GM19463 (cell line): Measurements from ENCODE around the gene TBL1X.
"Not testable (repeated sequence)": the region's sequence is repeated elsewhere in the genome, so short reads cannot be mapped to it uniquely, and the experiment has no call there.

ENCODE experiments used
- ATAC-seq: cut with Tn5 transposase; IDR thresholded peaks from one replicate; pipeline ENCODE4 v1.9.1; 2021; ENCODE audit warnings: mild to moderate bottlenecking, moderate library complexity; ENCODE audit not compliant: unreplicated experiment

TBL1X gene

DNA sequence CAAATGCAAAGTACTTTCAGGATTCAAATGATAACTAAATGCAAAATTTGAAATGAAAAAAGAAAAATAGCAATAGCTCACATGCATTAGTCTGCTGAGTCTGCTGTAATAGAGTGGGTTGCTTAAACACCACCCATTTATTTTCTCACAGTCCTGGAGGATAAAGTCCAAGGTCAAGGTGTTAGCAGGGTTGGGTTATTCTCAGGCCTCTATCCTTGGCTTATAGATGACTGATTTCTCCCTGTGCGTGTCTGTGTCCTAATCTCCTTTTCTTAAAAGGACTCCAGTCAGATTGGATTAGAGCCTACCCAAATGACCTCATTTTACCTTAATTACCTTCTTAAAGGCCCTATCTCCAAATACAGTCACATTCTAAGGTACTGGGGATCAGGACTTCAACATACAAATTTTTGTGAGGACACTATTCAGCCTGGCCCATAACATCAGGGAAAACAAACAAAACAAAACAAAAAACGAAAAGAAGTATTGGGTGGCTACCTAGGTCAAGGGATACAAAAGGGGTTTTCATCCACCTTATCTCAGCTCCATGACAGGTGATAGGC lies 6.3 kb upstream of the TBL1X start:
- no peak for ATAC-seq

DNA sequence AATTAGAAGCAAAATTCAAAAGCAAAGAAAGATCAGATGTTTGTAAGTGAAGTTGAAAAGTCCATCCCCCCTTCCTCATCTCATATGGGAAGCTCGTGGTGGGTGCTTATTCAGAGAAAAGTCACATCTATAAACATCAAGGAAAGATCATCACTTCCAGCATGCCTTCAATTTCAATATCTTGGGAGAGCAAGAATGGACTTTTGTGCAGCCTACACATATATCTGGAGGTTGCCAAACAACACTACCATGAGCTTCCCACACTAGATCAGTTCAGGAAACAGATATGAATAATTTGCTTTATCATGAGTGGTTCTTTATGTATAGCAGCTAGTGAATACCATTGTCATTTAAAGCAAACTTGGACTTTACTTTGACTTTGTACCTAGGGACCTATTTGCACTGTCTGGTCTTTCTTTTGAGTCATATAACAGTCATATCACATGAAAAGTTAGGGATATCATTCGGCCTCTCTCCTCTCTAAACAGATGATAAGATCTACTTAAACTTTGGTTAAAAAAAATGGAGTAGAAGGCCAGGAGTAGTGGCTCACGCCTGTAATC lies 5.6 kb upstream of the TBL1X start:
- no peak for ATAC-seq

DNA sequence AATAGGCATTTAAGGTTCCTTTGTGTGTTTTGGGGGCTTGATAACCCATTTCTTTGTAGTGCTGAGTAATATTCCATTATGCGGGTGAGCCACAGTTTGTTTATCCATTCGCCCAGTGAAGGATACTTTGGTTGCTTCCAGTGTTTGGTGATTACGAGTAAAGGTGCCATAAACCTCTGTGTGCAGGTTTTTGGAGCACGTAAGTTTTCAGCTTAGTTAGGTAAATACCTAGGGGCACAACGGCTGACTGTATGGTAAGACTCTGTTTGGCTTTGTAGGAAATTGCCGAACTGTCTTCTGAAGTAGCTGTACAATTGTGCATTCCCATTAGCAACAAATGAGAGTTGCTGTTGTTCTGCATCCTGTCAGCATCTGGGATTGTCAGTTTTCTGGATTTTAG lies 3.8 kb upstream of the TBL1X start:
- ATAC-seq, result no peak

DNA sequence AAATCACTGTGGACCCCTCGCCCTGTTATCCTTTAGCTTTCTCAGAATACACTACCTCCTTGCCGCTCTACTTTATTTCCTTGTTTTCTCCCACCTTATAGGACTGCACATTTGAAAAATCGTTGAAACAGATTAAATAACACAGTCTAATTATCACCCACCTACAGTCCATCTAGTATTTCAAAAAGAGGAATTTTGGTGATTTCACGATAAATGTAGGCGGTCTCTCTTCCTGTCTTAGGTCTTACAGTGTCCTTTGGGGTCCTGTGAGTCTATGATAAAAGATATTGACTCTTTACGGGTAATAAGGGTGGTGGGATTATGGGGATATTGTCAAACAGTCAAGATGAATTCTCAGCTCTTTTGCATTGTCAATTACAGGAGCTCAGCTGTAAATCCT lies 2.4 kb upstream of the TBL1X start:
- ATAC-seq, result no peak

DNA sequence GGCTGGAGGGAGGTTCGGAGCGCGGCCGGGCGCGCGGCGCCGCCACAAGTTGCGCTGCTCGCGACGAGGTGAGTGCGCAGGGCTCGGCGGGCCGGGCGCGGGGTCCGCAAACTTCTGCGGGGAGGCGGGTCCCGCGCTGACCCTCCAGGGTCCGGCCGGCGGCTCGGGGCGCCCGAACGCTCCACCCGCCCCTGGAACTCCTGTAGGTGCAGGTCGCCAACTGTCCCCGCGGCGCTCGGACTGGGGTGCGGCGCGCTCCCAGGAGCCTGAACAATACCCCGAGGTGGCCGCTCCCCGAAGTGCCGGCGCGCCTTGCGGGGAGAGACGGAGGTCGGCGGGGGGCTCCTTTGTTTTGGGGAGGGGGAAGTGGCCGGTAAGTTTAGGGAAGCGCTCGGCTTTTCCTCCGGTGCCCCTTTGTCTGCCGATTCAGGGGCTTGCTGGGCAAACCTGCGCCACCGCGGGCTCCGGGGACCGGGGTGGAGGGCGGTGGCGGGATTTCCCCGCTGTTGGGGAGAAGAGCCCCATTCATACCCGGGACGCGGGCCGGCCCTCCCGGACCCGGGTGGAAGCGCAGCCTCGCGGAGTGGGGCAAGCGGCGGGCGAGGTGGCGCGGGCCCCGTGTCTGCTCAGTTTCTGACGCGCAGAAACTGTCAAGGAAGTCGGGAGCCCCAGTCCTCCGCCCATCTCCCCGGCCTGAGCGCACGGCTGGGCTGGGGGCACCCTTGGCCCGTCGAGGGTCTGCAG lies 694 bp downstream of the TBL1X start:
- peak; percentile 20 for ATAC-seq

DNA sequence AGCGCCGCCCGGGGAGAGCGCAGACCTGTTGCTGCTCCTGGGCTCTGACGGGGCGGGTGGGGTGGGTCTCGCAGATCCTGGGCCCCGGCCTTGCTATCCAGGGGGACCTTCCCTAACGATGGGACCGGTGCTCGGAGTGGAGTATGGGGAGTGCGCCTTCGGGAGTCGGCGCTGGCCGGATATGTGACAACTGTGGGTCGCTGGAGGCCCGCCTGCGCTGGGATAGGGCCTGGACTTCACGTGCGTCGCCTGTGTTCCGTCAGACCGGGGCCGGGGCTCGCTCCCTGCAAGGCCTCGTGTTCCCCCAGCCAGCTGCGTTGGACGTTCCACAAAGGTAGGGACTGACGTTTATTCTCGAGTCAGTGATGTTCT lies 1.3 kb downstream of the TBL1X start:
- no peak for ATAC-seq

DNA sequence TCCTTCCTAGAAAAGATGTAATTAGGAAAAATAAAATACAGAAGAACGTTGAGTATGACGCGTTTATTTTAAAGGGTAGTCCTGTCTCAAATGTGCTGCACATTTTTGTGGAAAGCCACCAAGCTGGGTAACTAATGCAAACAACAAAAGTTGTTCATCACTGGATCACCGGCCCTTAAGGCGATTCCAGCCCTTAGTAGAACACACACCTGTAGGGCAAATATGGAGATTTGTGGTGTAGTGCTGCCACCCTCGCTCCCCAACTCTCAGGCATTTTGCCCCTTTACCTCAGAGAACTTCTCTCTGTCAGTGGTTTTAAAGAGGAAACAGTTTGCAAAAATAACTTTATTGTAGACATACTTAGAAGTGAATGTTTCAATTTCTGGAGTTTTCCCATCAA lies 1.9 kb downstream of the TBL1X start:
- no peak for ATAC-seq

DNA sequence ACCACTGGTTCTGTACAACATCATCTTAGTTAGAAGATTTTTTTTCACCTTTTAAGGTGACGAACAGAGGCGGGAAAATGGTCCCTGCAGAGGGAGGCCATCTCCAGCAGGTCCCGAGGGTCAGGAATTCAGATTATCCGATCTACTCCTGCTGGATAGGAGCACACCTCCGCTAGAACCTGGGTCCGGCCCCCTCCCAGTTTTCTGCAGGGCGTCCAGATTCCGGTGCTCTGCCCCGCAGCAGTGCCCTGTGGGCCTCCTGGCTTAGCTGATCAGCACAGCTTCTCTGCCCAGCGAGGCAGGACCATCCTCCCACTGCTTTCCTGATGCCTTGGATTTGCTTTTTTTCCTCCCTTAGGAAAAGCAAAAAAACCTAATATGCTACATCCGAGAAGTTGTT lies 2.3 kb downstream of the TBL1X start:
- ATAC-seq, result no peak

DNA sequence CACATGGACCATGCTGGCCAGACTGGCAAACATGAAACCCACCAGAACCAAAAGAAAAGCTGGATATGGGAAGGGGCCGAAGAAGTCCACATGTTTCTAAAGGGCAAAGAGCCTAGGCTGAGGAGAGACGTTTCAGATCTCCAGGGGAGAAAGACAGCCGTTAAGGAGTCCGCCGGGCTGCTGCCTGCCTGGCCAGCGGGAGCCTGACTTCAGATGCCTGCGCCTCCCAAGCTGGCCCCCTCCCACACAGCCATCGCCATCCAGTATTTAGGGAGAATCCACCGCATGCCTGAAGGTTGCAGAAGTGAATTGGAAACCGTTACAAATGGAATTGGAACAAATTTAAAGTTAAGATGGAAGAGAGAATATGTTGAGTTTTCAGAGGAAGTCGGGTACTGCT lies 2.9 kb downstream of the TBL1X start:
- no peak for ATAC-seq

DNA sequence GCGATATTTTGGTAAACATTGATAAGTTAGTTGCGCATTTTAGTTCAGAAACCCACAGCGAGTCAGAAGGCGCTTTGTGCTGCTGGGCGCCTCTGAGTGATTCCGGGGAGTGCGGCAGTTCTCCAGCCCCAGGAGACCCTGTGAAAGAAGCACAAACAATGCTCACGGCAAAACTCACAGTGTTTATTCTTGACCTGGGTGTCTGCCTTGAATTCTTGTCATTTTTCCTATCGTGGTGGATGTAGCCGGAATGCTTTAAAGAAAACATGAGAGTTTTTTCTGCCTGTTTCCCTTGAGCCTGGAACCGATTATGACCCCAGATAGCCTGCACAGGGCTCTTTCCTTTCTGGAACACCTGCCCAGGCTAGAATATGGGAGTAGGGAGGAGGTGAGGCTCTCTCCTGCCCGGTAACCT lies 6.7 kb downstream of the TBL1X start:
- no peak for ATAC-seq

DNA sequence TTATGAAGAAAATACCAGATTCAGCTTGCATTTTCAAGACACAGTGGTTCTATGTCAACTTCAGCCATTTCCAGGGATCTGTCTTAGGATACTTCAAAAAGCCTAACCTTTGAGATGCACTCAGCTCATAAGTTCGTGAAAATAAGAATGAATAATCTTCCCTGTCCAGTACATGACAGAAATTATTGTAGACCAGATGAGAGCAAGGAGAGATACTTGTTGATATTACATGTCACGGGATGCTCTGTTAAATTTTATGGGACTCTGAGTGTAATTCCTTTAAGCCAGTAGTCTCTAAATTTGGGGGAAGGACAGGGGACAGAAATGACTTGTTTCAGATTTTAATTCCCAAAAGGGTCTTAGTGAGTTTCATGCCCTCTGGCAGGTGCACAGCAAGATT lies 8.8 kb downstream of the TBL1X start:
- ATAC-seq, result no peak

DNA sequence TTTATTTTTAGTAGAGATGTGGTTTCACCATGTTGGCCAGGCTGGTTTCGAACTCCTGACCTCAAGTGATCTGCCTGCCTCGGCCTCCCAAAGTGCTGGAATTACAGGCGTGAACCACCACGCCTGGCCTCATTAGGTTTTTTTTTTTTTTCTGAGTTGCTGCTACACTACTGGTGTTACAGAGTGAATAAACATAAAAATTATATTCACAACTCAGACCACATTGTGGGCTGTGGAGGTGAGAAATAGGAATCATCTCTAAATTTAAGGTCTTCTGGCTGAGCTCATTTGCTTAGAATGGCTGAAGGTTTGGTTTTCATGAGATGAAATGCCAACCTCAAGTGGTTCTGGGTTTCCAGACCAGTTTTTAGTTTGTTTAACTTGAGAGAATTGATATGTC lies 10.6 kb downstream of the TBL1X start:
- not testable (repeated sequence) for ATAC-seq

DNA sequence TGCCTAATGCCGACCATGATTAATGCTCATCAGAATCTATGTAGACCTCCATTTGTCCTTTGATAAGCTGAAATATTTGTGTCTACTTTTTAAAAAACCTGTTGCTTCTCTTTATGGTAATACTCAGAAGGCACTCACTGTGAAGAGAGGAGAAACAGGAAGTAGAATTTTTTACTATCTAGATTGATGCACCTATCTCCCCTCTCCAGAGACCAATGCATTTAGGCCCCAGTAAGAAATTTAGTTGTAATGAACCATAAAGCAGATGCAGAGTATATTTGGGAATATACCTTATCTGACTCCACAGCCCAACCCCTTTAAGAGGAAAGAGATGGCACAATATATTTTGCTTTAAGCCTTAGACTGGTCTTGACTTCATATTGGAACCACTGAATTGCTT lies 11.1 kb downstream of the TBL1X start:
- no peak for ATAC-seq

DNA sequence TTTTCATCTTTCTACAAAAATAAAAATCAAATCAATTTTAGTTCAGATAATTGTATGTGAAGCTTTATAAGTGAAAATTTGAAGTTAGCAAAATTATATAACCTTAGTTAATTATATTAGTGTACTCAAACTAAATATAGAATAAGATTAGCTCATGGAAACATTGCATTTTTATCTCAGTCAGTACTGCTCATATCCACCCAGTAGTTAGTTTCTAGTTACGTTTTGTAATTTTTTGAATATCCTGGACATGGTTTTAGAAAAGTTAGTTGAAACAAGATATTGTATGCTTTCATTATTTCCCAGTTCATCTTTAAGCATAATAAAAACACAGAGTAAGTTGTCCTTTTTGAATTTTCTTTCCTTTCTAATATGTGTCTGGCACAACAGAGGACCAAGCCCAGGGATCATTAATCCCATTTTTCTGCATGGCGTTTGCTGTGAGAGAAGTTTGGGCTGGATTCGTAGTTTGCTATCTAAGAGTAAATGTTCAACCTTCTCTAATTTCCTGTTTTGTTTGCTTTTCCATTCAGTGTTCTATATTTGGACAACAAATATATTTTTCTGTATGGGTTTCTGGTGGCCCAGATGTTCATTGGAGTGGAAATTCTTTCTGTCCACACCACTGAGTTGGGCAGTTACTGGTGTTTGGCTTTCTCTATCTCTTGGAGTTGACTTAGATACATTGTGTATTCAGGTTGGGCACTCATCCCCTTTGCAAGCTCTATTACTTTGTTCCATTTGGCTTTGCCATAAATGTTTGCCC lies 12.1 kb downstream of the TBL1X start:
- no peak for ATAC-seq

DNA sequence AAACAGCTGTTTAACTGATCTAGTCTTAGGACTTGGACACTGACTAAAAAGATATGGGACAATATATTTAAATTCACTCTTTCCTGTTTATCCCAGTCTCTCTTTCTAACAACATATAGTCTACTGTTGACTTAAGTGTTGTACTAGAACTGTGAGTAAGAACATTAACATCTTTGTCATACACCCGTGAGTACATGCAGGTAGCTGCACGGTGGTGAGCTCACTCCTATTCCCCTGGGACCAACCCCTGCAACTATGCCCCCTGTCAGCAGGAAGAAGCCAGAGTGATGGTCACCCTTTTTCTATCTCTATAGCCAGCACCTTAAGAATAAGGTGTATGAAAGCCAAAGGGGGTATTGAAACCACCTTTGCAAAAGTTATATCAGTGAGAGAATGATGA lies 17.6 kb downstream of the TBL1X start:
- ATAC-seq, result no peak

DNA sequence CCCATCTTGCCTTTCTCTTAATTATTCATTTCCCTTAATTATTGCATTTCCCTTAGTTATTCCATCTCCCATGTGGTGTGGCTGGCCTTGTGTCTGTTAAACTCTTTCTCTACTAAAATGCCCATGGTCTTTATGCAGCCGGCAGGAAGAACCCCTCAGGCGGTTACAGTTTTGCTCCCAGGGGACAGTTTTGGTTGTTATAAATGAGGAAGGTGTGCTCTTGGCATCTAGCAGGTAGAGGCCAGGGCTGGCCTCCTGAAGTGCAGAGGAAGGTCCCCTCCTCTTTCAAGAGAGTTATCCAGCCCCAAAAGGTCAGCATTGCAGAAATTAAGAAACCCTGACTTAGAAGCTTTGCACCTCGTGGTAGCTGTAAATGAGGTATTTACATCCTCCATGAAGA lies 18.0 kb downstream of the TBL1X start:
- ATAC-seq, result no peak

DNA sequence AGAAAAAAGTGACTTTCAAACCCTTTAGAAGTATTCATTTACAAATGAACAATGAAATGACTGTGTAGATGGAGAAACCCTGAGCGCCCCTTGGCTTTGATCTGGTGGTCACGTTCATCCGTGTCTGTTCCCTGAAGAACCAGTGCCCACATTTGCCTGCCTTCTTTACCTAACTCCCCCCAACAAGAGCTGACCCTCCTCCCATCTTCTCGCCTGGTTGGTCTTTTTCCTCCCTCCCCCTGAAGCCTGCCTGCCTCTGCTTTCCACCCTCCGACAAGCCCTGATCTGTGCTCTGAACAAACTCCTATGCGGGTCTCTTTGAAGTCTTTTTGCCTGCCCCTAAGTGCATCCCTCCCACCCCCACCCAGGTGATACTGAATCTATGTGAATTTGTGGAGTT lies 18.5 kb downstream of the TBL1X start:
- no peak for ATAC-seq

DNA sequence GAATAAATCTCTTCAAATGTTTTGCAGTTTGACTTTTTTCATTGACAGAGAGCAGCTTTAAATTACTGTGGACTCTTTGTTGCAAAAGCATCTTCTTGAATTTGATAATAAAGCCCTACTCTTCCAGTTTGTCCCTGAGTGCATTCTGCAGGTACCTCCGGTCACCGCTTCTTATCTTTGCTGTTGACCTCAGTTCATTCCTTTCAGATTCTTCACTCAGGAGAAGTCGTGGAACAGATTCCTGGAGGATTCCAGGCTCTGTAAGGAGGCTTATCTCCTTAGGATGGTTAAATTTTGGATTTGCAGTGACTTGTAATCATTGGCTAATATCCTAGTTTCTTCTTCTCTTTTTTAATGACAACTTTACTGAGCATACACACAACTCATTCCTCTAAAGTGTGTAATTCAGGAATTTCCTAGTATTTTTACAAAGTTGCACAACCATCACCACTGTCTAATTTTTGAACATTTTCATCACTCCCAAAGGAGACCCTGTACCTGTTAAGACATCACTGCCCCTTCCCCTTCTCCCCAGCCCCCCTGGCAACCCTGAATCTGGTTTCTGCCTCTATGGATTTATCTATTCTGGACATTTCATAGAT lies 22.0 kb downstream of the TBL1X start:
- no peak for ATAC-seq

DNA sequence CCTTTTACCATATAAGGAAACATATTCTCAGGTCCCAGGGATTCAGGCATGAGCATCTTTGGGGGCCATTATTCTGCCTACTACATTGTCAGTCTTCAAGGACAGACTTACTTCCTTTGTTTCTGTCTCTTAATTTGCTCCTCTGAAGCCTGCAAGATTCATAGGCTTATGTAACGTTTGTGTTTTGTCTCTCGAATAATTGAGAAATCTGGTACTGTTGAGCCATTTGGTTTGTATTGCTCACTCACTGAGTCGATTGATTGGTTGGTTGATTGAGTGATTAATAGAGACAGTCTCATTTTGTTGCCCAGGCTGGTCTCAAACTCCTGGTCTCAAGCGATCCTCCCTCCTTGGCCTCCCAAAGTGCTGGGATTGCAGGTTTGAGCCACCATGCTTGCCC lies 23.7 kb downstream of the TBL1X start:
- ATAC-seq, result no peak

DNA sequence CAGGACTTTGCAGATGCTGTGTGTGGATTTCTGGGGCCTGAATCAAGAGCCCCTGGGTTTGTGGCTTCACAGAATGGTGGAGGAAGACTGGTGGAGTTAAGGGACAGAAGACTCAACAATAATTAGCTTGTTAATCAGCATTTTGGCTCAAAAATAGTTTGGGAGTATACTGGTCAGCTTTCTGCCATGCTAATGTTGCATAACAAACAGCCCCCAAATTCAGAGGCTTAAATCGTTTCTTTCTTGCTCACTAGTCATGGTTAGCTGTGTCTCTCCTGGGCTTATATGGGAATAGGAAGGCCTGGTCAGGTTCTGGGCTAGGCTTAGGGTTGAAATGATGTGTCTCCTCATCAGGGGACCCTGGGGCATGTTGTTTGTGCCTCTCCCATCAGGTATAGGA lies 24.4 kb downstream of the TBL1X start:
- no peak for ATAC-seq

DNA sequence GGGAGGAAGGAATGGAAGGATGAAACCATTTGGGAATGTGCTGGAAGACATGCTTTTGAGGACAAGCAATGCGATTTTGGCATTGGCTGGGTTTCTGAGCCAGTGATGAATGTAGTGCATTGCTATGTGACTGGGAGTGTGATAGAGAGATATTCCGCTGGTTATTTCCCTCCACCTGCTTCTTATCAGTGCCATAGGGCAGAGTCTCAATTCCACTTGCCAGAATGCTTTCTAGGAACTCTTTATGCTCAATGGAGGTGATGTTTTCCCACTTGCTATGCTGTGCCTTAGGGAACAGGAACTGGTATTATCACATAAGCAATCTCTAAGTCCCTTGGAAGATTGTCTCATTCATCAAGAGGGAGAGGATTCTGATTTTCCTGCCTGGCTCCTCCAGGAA lies 28.0 kb downstream of the TBL1X start:
- ATAC-seq, result no peak

DNA sequence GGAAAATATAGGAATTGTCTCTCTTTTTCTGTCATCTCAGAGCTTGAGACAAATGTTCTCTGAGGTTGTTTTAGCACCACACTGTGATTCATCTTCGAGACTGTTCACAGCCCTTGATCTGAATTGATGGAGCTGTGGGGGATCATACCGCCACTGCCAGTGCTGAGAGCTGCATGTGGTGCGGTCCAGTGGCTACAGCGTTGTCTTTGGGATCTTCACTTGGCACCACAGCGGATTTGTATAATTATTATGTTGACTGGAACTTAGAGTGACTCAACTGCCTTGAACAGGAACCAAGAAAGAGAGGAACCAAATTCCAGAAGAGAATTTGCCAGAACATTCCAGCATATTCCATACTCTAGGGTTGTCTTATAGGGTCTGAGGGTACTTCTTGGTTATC lies 29.1 kb downstream of the TBL1X start:
- ATAC-seq, result no peak
